Inflammatory macrophage treated with lipopolysaccharide for 1 hour (primary cell): ENCODE data around the gene ALX1.

Source experiments
- DNase-seq, 2 donors: peaks; one replicate each; pipeline ENCODE4 v3.0.0-alpha.2; 2020 to 2022

Gene ALX1

DNA sequence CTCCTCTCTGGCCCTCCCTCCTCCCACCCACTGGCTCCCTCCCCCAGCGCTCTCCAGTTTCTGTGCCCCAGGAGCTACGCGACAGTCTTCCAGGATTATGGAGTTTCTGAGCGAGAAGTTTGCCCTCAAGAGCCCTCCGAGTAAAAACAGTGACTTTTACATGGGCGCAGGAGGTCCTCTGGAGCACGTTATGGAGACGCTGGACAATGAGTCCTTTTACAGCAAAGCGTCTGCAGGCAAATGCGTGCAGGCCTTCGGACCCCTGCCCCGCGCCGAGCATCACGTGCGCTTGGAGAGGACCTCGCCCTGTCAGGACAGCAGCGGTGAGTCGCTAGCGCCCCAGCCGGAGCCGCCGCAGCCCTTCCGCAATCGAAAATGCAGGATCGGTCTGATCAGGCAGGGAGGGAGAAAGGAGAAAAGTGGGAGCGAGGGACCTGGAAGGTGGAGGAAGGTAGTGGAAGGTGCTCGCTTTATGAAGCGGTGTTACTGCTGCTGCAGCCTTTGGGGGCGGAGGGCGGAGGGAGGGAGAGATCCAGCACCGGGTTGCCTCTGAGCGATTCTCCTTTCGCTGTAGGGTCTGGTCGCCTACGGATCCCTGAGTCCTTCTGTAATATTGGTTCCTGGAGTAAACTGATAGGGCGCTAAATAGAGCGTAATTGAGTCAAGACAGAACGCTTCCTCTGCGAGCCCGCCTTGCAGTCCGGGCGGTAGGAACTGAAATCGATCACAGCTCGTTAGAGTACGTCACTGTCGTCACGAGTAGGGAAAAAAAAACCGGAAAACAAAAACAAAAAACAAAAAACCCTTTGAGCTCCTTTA lies at the start of gene ALX1:
Gene ALX1 (plus strand): TSS at position 56 of the 819 bp plus-strand sequence. CDS start 42 bp downstream, at position 98.
- DNase-seq = peak in 1 of 2 donors; percentile 15

DNA sequence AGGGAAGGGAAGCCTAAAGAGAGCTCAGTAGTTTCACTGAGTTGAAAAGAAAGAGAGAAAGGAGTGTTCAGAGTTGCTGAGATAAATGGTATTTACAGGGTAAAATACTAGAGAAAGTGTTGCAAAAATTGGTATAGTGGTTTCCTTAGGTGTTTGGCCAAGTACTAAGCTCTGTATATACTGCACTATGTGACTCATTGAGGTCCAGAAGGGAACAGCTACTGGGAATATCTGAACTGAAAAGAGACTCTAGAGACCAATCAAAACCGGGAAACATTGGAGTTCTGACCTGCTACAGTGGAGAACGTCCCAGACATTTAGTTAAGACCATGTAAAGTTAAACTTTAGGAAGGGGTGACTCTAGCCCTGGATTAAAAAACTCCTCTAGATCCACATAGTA lies 42.7 kb upstream of the ALX1 start:
- DNase-seq = no peak

DNA sequence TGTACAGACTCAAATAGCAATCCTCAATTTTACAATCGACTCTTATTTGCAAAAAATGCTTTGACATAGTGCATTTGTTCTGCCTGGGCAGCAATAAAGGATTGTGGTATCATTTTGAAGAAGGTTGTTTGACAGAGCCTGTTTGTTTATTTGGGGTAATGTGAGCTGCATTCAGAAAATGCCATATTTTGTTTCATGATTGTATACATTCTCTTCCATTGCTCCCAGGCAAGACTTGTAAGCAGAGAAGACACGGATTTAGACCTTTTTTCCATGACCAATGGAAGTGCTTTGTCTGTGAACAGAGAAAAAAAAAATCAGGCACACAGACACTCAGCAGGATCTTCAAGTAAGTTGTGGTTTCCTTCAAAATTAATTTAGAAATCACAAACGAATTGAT lies 35.5 kb upstream of the ALX1 start:
- DNase-seq = no peak

DNA sequence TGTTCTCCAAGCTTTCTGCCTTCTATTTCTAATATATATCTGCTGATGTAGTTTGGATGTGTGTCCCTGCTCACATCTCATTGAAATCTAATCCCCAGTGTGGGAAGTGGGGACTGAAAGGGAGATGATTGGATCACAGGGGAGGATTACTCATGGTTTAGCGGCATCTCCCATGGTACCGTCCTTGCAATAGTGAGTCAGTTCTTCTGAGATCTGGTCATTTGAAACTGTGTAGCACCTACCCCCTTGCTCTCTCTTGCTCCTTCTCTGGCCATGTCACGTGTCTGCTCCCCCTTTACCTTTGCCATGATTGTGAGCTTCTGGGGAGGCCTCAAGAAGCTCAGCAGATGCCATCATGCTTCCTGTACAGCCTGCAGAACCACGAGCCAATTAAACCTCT lies 26.2 kb upstream of the ALX1 start:
- no peak for DNase-seq

DNA sequence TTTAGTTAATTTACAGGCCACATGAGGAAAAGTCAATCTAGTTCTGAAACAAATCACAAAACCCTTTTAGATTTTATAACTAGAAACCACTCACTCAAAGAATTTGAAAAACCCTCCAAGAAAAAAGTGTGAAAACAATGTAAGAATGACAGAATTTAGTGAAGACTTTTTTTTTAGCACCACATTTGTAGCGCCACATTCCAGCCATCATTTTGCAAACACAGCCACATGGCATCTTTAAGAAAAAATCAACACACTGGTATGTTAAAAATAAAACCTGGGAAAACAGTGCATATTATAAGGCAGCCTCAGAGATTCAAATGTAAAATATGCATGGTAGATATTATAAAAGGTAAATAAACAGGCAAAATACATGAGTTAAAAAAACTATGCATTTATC lies 22.3 kb upstream of the ALX1 start:
- DNase-seq = no peak

DNA sequence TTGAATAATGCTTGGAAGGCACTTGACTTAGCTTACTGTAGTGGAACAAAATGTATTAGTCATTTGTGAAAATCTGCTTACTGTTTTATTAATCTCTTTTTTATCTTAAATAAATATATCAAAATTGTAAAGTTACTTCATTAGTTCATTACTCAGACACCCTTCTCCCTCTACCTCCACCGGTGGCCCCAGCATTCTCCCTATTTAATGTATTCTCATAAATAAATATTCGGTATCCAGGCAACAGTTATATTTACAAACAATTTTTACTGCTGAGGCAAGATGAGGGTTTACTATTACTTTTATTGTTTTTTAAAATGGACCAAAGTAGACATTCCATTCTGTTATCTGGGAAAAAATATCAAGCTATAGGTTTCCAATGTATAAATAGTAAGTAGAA lies 19.6 kb upstream of the ALX1 start:
- DNase-seq = no peak

DNA sequence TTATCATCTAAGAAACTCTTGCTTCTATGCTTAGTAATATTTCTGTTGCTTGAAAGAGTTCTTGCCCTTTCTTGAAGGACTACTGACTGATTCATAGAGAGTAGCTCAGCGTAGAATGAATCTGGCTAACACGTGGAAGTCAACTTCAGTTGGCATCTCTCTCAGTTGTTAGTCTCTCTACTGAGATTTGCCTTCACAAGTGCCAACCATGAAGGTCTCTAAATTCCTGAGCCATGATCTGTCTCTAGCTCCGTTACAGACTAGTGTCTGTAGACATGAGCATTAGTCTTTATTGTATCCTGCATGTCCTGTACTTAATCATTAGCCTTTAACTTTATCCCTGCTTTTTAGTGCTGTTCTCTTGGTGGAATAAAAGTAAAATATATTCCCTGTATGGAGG lies 19.1 kb upstream of the ALX1 start:
- no peak for DNase-seq

DNA sequence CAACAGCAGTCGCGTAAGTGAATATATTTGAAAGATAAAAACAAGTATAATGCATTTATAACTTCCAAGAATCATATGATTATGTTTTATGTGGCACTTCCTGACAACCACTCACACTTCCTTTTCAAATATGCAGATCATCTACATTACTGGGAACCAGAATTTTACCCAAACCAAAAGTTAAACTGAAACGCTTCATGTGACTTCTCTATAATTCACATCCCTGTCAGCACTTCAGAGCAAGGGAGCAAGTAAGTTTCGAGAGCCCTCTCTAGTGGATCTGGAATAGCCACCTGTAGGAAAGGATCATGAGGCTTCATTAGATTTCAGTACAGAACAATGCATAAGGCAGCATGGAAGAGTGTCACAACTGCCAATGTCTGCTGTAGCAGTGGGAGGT lies 13.7 kb upstream of the ALX1 start:
- DNase-seq = no peak

DNA sequence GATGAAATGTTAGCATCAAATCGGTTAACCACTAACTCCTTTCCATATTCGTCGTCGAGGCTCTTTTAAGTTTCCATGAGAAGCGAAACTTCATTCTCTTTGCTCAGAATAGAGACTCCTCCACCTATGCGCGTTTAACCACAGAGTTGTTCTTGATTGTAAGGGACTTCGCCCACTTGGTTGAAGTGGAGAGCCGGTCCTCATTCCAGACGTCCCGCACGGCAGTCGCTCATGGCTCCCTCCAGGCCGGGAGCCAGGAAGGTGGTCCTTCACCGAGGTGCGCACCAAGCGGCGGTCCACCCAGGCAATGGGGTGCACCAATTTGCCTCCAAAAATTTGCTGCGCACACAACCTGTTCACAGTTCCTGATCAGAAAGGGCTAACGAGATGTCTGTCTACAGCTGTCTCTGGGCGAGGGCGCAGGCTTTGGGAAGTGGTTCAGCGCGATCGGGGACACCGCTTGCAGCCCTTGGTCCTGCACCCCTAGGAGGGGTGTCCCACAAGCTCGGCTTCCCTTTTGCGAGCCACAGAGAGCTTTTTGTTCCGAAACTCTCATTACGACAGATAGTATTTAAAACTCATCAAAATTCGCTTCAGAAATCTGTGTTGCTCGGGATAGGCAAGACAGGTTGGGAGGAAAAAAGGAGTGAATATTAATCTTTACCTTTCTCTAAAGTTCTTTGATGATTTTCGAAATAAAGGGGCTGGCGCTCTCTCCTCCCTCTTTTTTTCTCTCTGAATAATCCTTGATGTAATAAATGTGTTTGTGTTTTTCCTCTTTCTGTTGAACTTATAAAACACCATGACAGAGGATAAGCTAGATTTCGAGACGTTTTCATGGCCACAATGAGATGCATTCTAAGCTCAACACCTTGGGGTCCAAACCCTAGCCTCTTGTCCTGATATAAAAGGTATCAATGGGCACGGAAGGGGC lies 6.4 kb upstream of the ALX1 start:
- DNase-seq = no peak

DNA sequence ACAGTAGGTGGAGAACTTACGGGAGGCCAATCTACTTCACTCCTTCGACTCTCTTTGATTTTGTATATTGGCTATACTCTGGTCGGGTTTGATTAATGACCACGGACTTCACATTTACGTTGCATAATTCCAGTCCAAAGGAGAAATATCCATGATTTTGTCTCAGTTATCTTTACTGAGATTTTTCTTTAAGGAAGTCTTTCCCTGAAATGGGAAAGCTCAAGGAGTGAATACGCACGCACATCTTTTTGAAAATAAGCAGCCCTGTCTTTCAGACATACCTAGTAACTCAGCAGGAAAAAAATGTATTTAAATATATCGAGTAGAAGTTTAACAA lies 5.7 kb upstream of the ALX1 start:
- DNase-seq = no peak

DNA sequence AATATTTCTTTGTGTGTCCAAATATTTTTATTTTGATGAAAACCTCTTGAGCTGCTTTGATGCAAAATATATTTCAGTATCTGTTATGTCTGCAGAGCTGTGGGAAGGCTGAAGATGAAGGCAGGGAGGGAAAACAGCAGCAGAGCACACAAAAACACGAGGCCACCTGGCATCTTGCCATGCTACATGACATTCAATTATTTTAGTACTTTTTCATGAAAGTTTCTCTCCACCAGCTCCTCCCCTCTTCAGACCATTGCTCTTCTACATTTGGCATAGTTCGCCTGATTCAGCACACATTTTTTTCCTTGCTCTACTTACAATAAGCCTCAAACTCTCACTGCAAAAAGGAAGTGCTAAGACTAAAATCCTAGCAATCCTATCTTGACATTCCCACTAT lies 4.6 kb upstream of the ALX1 start:
- DNase-seq = no peak

DNA sequence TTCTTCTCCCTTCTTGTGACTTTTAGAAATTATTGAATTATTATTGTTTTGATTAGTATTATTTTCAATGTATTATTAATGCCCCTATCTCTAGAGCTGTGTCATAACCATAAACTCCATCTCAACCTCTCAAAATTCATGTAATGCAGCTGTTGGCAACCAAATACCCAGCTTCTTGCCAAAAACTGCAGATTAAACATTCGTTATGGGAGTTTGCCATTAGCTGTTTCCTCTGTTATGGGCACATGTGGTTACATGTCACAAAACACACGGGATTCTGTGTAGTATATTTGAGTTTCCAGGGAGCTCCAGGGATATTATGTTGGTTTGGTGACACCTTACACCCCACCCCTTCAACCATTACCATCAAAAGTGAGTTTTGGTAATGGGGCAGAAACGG lies 2.8 kb upstream of the ALX1 start:
- DNase-seq = no peak

DNA sequence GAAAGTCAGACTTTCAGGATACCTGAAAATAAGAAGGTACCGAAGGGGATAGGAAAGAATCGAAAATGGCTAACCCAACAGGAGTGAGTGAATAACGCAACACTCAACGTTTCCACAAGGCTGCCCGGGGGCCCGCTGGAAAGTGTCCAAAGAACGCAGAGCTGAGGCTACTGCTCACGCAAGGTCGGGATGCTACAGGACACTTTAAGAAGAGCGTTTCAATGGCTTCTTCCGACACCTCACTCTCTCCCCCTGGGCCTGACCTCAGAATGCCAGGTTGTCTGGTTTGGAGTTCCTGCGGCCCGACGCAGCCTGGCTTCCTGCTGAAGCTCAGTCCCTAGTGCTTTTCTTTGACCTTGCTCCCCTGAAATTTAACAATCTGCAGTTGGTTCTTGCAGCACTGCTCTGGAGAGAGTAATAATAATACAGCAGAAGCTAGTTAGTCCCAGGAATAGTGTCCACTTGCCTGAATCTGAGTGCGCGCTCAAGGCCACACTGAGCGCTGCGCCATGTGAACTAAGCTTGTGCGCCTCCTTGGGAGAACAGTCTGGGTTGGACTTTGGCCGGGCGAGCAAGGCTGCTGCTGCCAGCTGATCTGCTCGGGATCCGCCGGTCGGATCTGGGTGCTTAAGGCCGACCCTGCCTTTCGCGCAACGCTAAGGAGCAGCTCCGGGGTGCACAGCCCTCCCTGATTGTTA lies 2.0 kb upstream of the ALX1 start:
- DNase-seq = no peak

DNA sequence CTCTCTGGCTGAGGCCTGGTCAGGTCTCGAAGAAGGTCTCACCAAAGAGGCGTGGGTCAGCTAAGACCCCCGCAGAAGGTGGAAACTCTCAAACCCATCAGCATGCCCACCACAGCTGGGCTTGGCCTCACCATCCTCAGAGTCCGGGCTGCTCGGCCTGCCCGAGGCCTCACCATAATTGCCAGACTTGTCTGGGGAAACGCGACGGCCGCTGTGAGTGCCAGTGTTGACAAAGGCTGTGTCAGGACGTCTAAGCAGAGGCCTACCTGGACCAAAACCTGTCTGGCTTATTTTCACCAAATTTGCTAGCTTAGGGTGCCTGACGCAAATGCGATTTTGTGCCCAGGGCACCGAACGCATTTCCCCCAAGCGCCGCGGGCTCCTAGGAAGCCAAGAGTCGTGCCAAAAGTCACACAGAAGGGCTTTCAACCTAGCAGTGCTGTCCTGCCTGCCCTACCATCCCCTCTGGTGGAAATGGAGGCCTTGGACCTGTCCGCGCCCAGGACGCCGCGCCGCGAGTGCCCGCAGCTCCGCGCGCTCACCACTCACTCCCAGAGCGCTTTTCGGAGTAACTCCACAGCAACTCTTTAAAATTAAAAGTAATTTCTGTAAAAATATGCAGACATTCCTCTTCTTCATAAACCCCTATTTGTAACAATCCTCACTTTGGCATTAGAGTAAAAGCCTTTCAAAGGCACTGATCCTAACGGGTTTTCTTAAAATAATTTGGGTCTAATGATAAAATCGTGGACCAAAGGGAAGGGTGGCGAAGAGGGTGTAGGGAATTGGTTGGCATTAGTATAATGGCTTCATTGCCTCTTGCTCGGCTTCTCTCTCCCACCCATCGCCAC lies 1.2 kb upstream of the ALX1 start:
- DNase-seq = no peak

DNA sequence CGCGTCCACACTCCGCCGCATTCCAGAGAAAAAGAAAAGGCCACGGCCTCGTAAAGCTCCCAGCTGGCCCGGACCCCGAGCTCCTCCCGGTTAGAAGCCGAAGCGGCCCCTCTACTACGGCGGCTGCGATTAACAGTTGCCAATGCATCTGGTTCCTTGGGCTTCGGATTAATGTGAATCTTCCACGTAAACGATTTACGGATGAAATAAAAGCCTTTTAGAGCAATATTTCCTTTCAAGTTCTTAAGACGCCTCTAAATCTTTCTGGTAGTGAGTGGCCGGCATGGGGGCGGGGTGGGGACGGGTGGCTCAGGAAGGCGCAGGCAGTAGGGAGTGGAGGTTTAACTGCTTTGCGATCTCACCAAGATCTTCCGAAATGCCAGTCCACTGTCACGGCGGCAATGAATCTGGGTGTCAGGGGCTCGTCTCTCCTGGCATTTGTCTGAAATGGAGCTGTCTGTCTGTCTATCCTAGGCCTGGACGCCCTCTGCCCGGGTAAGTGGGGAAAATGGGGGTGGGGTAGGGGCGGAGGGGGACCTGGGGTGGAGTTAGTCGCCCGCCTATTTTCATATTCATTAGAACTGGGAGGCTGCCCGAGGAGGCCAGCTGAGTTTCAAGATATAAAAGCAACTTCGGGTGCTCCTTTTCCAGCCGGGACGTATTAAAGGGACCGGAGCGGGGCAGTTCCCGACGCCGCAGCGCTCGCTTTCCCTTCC lies 413 bp upstream of the ALX1 start:
- DNase-seq = no peak

DNA sequence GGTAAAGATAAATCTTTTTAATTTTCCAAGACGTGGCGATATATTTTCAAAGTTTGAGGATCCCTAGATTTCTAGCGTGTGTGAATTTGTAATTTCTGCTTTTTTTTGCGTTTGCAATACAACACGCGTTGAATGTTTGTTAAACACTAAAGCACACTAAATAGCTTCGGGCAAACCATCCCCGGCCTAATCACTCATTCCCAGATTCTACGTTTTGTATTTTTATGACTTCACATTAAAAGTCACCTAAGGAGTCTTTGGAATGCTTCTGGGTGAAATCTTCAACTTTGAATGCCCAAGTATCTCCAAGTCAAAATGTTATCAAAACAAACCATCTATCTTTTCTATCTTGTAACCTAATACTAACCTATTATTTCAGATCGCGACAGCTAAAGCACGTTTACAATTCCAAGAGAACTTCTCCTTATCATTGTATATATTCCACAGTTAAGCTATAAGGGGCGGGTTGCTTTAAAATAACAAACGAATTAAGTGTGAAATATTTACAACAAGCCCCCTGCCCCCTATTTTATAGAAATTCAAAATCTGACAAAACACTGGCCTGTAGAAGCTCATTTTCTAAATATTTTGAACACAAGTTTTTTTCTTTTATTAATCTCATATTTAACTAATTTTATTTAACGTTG lies 1.1 kb downstream of the ALX1 start:
- no peak for DNase-seq

DNA sequence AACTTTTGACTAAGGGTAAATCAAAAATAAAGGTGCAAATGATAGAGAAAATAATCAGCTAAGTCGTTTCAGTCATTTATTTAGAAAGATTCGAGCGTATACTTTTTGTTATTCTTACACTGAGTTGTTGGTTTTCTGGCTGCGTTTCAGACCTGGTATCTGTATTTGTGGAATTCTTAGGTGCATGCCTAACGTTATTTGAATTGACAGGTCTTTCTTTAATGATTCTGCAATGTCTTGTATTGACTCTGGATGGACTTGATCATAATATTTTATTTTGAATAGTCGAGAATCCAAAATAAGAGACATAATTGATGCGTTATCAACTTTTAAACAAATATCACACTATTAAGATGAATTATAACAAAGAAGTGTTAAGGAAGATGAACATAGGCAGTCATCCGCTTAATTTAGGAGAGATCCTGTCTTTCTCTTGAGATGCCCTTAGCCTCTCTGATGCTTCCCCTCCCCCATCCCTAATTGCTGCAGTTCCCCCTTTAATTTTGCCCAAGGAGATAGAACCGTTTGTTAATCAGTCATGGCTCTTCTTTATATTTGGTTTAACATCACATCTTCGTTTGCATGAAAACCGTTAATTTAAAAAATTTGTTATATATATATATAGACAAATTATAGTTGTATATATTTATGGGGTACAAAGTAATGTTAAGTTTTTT lies 1.8 kb downstream of the ALX1 start:
- DNase-seq = no peak

DNA sequence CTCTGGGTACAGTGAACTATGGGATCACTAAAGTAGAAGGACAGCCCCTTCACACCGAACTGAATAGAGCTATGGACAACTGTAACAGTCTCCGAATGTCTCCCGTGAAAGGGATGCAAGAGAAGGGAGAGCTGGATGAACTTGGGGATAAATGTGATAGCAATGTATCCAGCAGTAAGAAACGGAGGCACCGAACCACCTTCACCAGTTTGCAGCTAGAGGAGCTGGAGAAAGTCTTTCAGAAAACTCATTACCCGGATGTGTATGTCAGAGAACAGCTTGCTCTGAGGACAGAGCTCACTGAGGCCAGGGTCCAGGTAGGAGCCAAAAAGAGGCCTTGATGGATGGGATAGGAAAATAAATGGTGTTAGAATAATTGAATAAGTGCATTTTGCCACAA lies 3.5 kb downstream of the ALX1 start:
- no peak for DNase-seq

DNA sequence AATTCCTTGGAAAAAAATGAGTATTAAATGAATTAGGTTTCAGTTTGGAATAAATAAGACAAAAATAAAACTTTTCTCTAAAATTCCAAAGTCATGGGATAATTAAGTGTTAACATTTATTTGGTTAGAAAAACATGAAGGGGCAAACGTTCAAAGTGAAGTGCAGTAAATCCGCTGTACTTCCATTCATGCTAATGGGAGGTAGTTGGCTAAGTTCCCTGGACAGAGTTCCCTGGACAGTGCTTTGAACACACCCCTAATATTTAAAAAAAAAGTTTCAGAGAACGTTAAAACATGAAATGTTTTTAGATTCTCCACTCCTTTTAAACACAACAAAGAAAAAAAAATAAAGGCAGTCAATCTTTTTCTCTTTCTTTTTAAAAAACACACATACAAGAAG lies 16.3 kb downstream of the ALX1 start:
- DNase-seq = no peak

DNA sequence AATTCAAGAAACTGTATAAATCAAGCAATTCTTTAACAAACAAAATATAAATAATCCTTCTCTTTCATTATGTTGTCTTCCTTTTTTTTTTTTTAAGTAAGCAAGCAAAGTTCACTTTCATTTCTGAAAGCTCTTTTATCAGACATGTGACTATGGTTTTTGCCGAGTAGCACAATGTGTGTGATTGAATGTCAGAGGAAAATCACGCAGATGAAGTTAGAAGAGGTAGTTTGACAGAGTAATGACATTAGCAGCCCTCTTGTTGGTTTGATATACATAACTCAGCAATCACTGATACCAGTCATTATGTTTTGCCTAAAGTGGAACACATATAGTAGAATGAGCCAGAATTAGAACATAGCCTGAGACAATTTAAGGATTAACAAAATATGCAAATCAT lies 19.0 kb downstream of the ALX1 start:
- no peak for DNase-seq

DNA sequence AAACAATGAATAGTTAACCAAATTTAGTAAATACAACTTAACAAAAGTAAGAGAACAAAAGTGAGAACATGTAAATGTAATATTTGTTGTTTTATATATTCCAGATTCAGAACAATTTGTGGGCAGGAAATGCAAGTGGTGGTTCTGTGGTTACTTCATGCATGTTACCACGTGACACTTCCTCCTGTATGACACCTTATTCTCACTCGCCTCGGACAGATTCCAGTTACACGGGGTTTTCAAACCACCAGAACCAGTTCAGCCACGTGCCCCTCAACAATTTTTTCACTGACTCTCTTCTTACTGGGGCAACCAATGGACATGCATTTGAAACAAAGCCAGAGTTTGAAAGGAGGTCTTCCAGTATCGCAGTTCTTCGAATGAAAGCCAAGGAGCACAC lies 21.0 kb downstream of the ALX1 start:
- DNase-seq = no peak
